HG03520 (cell line): ENCODE results near the gene ATXN7L1.

ENCODE experiments used
- ATAC-seq: cut with Tn5 transposase; IDR thresholded peaks from one replicate; pipeline ENCODE4 v1.9.1; 2021; ENCODE audit warnings: mild to moderate bottlenecking, moderate library complexity; ENCODE audit not compliant: unreplicated experiment

Gene ATXN7L1

GRCh38 chr7:105682341-105683060 is 193.9 kb downstream of the ATXN7L1 start:
- no peak for ATAC-seq

- ATAC-seq, result no peak
These were observed 195.8 kb downstream of the ATXN7L1 start for GRCh38 chr7:105680505-105681187.

- ATAC-seq, result no peak
These were observed 197.4 kb downstream of the ATXN7L1 start for GRCh38 chr7:105678811-105679495.

- peak; percentile 68 for ATAC-seq
These were observed 198.4 kb downstream of the ATXN7L1 start for GRCh38 chr7:105677817-105678573.

- ATAC-seq, result no peak
These were observed 199.0 kb downstream of the ATXN7L1 start for GRCh38 chr7:105677410-105677730.

- ATAC-seq, result no peak
These were observed 200.4 kb downstream of the ATXN7L1 start for GRCh38 chr7:105675934-105676371.

- ATAC-seq, result no peak
These were observed 202.0 kb downstream of the ATXN7L1 start for GRCh38 chr7:105674200-105674920.

GRCh38 chr7:105673367-105674084 is 202.9 kb downstream of the ATXN7L1 start:
- no peak for ATAC-seq

GRCh38 chr7:105672801-105673200 is 203.6 kb downstream of the ATXN7L1 start:
- ATAC-seq, result no peak

- no peak for ATAC-seq
These were observed 210.1 kb downstream of the ATXN7L1 start for GRCh38 chr7:105666324-105666723.

- no peak for ATAC-seq
These were observed 210.7 kb downstream of the ATXN7L1 start for GRCh38 chr7:105665684-105666083.

- ATAC-seq, result no peak
These were observed 211.4 kb downstream of the ATXN7L1 start for GRCh38 chr7:105664816-105665525.

- no peak for ATAC-seq
These were observed 213.4 kb downstream of the ATXN7L1 start for GRCh38 chr7:105662998-105663397.

- ATAC-seq, result no peak
These were observed 214.8 kb downstream of the ATXN7L1 start for GRCh38 chr7:105661625-105662024.

- no peak for ATAC-seq
These were observed 219.4 kb downstream of the ATXN7L1 start for GRCh38 chr7:105656922-105657521.

GRCh38 chr7:105655500-105656380 is 220.7 kb downstream of the ATXN7L1 start:
- no peak for ATAC-seq

- ATAC-seq, result no peak
These were observed 221.3 kb downstream of the ATXN7L1 start for GRCh38 chr7:105655067-105655466.

- ATAC-seq, result no peak
These were observed 222.2 kb downstream of the ATXN7L1 start for GRCh38 chr7:105654095-105654686.
